Measurements from ENCODE around the gene ACSL1. TPM values are rescaled to one million over a fixed set of nuclear protein-coding genes. Genes with fewer than 3 reads are reported as not detected.

Gene ACSL1
- polyA plus RNA-seq, 2 of the 4 experiments (the other 2 are of a cell fraction), result 10.0 to 12.4 TPM

DNA sequence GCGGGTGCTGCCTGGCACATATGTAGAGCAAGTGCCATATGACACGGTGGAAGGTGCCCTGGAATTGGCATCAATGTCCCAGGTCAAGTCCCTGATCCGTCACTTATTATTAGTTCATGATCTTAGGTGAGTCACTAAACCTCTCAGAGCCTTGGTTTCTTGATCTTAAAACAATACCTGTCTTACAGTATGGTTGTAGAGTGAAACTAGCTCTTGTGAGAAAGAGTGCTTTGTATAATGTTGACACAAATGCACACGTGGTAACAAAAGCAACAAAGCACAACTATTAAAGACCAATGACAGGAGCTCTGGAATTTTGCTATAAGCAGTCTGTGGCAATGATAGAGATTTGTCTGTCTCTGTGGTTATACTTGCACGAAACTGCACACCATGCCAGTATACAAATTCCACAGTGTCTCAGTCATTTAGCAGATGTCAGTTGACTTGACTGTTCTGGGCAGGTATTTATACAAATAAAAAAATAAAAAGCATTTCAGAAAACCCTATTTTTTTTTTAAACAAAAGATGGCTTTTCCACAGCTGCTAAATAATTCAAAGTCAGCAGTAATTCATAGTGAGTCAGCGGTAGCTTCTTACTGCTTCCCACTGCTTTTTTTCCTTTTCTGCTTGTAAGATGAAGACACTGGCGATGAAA, 19.7 kb upstream of the ACSL1 start:
- H3K9me3 ChIP-seq, result no peaks in the 10 kb centered on the region
- DNase-seq (ENCODE audit: low read depth in 1 of 2, low spot score in 1 of 2) (no peak), ATAC-seq (no peak), FAIRE-seq (no peak)
- no peak overlapping the region for H3K4me3 ChIP-seq
- H3K4me2 ChIP-seq, result no peak overlapping the region
- H3K27ac ChIP-seq, result no peak overlapping the region
- ChIA-PET POLR2A (no interaction called here), CTCF (interaction anchor here (0.6 to 1.0 kb wide), 2 partner anchors 9 to 10 kb away, joined by 3 read pairs; no protein-coding TSS in a partner anchor)
- TF ChIP-seq PHF8 (IDR thresholded peaks at IDR 0.05; ENCODE audit: borderline replicate concordance, low read depth), result no peak
- TF ChIP-seq MAFK (IDR thresholded peaks at IDR 0.05; ENCODE audit: partially characterized antibody), result peak; percentile 53
- WGBS (ENCODE audit: missing lambda C conversion rate), result 65% methylated on average over 6 of the region's 7 CpGs
- no peaks in the 10 kb centered on the region for H3K4me1 ChIP-seq

DNA sequence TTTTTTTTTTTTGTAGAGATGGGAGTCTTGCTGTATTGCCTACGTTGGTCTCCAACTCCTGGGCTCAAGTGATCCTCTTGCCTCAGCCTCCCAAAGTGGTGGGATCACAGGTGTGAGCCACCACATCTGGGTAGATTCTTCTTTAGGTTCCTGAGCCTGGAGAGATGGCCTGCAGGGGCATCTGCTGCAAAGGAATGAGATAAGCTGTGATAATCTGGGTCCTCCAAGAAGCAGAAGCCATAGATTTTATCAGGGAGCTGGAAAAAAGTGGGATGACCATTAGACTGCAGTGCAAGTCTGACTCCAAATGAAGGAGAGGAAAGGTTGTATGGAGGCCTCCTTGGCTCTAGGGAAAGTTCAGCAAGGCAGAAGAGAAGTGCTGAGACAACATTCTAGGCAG, 19.0 kb upstream of the ACSL1 start:
- 0% methylated on average over 1 of the region's 1 CpG for WGBS (ENCODE audit: missing lambda C conversion rate)
- Histone ChIP-seq H3K9me3 (no peaks in the 10 kb centered on the region), H3K4me2 (no peak overlapping the region), H3K27ac (no peak overlapping the region), H3K4me1 (no peaks in the 10 kb centered on the region), H3K4me3 (no peak overlapping the region)
- TF ChIP-seq USF2 (IDR thresholded peaks at IDR 0.05), result no peak
- no peak for TF ChIP-seq RCOR1 (IDR thresholded peaks at IDR 0.05; ENCODE audit: low read depth, low read length)
- TF ChIP-seq MAFK (IDR thresholded peaks at IDR 0.05; ENCODE audit: partially characterized antibody), result no peak
- TF ChIP-seq ZFP36 (IDR thresholded peaks at IDR 0.05; ENCODE audit: borderline replicate concordance, partially characterized antibody), result no peak
- no peak for TF ChIP-seq JUN (IDR thresholded peaks at IDR 0.05)
- TF ChIP-seq SREBF2 (IDR thresholded peaks at IDR 0.05), result no peak
- no peak for TF ChIP-seq HEYL (CRISPR knock-in tag; IDR thresholded peaks at IDR 0.05)
- no peak for ATAC-seq
- ChIA-PET POLR2A (no interaction called here), CTCF (interaction anchor here (1.0 kb wide), 1 partner anchor 10 kb away, joined by 3 read pairs; no protein-coding TSS in a partner anchor)
- DNase-seq (ENCODE audit: low read depth in 1 of 2, low spot score in 1 of 2), result no peak
- FAIRE-seq, result no peak

- 74% methylated on average over 16 of the region's 16 CpGs for WGBS (ENCODE audit: missing lambda C conversion rate)
- H3K27ac ChIP-seq, result no peak overlapping the region
- CTCF ChIA-PET, result interaction anchor here (0.6 to 1.4 kb wide), 3 partner anchors 11 to 269 kb away, joined by 3 to 4 read pairs (median 3); no protein-coding TSS in a partner anchor
- ATAC-seq (no peak), FAIRE-seq (no peak), DNase-seq (ENCODE audit: low read depth in 1 of 2, low spot score in 1 of 2) (no peak)
- H3K4me3 ChIP-seq, result no peak overlapping the region
- H3K4me1 ChIP-seq, result peaks cover 4% of the 10 kb centered on the region; the same call in 2 of the 3 replicates
- POLR2A ChIA-PET, result no interaction called here
- TF ChIP-seq EHMT2 (IDR thresholded peaks at IDR 0.05; ENCODE audit: low read depth), result no peak
- TF ChIP-seq, protein P1, sequence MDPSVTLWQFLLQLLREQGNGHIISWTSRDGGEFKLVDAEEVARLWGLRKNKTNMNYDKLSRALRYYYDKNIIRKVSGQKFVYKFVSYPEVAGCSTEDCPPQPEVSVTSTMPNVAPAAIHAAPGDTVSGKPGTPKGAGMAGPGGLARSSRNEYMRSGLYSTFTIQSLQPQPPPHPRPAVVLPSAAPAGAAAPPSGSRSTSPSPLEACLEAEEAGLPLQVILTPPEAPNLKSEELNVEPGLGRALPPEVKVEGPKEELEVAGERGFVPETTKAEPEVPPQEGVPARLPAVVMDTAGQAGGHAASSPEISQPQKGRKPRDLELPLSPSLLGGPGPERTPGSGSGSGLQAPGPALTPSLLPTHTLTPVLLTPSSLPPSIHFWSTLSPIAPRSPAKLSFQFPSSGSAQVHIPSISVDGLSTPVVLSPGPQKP (IDR thresholded peaks at IDR 0.05; ENCODE audit: low read depth, low read length), result no peak
- TF ChIP-seq SMC3 (IDR thresholded peaks at IDR 0.05), result no peak
- no peak for TF ChIP-seq PBX3 (IDR thresholded peaks at IDR 0.05)
- no peak for TF ChIP-seq MAX (IDR thresholded peaks at IDR 0.05)
- TF ChIP-seq, protein P2, sequence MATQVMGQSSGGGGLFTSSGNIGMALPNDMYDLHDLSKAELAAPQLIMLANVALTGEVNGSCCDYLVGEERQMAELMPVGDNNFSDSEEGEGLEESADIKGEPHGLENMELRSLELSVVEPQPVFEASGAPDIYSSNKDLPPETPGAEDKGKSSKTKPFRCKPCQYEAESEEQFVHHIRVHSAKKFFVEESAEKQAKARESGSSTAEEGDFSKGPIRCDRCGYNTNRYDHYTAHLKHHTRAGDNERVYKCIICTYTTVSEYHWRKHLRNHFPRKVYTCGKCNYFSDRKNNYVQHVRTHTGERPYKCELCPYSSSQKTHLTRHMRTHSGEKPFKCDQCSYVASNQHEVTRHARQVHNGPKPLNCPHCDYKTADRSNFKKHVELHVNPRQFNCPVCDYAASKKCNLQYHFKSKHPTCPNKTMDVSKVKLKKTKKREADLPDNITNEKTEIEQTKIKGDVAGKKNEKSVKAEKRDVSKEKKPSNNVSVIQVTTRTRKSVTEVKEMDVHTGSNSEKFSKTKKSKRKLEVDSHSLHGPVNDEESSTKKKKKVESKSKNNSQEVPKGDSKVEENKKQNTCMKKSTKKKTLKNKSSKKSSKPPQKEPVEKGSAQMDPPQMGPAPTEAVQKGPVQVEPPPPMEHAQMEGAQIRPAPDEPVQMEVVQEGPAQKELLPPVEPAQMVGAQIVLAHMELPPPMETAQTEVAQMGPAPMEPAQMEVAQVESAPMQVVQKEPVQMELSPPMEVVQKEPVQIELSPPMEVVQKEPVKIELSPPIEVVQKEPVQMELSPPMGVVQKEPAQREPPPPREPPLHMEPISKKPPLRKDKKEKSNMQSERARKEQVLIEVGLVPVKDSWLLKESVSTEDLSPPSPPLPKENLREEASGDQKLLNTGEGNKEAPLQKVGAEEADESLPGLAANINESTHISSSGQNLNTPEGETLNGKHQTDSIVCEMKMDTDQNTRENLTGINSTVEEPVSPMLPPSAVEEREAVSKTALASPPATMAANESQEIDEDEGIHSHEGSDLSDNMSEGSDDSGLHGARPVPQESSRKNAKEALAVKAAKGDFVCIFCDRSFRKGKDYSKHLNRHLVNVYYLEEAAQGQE (IDR thresholded peaks at IDR 0.05), result no peak
- TF ChIP-seq MAZ (IDR thresholded peaks at IDR 0.05; ENCODE audit: borderline replicate concordance, low read depth, low read length), result no peak
- TF ChIP-seq HOXB13 (CRISPR knock-in tag; IDR thresholded peaks at IDR 0.05; ENCODE audit: low read depth), result no peak
- no peak for TF ChIP-seq BHLHE40 (IDR thresholded peaks at IDR 0.05; ENCODE audit: low read depth, low read length)
- TF ChIP-seq RAD21 (conservative IDR thresholded peaks at IDR 0.05 in 1 of 2, IDR thresholded peaks at IDR 0.05 in 1 of 2), result no peak
- TF ChIP-seq, protein P3, sequence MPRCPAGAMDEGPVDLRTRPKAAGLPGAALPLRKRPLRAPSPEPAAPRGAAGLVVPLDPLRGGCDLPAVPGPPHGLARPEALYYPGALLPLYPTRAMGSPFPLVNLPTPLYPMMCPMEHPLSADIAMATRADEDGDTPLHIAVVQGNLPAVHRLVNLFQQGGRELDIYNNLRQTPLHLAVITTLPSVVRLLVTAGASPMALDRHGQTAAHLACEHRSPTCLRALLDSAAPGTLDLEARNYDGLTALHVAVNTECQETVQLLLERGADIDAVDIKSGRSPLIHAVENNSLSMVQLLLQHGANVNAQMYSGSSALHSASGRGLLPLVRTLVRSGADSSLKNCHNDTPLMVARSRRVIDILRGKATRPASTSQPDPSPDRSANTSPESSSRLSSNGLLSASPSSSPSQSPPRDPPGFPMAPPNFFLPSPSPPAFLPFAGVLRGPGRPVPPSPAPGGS (IDR thresholded peaks at IDR 0.05), result no peak
- no peak for TF ChIP-seq HEYL (CRISPR knock-in tag; IDR thresholded peaks at IDR 0.05)
- no peak for TF ChIP-seq RFX5 (IDR thresholded peaks at IDR 0.05)
- no peak for TF ChIP-seq RNF2 (IDR thresholded peaks at IDR 0.05; ENCODE audit: borderline replicate concordance, low read depth)
- no peak for TF ChIP-seq ESRRA (IDR thresholded peaks at IDR 0.05; ENCODE audit: borderline replicate concordance, low read length)
- H3K9me3 ChIP-seq, result no peaks in the 10 kb centered on the region
- no peak overlapping the region for H3K4me2 ChIP-seq
These were observed 18.3 kb upstream of the ACSL1 start for GRCh38 chr4:184843984-184844554.

Measured in A549 (cell line).